Retinal pigment epithelial cell (primary cell): Measurements from ENCODE around the gene CRYGS.

Experiments
- DNase-seq: peaks from one replicate; pipeline ENCODE4 v3.0.0-alpha.2; 2010; ENCODE audit warnings: low read depth
- H3K4me3 ChIP-seq: 2 replicates; pipeline ENCODE4 v1.5.1; 2011; ENCODE audit warnings: mild to moderate bottlenecking, low read length, control low read depth, moderate library complexity
- TF ChIP-seq, protein P1 (sequence below): conservative IDR thresholded peaks from 2 replicates; pipeline ENCODE4 v1.5.1; 2011; ENCODE audit warnings: low read depth, low read length, control low read depth, inconsistent platforms

CRYGS gene

DNA sequence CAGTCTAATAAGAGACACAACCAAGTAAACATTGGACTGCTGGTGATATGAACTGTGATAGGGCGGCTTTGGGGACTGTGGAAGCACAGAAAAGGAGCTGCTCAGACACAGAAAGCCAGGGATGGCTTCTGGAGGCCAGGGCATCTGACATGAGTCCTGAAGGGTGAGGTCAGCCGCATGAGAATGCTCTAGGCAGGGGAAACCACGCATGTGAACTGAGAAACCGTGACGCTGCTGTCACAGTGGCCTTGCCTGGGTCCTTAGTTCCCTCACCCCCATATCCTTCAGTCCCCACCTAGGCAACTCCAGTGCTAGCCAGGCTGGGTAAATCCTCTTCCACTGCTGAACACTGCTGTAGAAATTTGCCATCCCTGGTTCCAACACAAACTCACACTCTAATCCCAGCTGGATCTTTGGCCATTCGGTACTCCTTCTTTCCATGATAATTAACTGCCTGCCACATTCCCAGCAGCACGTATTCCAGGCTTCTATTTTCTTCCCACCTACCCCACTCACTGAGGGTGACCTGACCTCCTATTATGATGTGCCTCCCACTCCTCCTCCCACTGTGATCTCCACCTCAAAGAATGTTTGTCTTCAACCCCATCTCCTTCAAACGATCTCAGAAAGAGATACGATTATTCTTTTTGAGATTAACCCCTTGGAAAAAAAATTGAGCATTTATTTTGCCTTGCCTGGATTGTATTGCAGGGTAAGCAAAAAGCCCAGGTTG lies 31.4 kb downstream of the CRYGS start:
- no peak overlapping the region for H3K4me3 ChIP-seq
- TF ChIP-seq, protein P1, sequence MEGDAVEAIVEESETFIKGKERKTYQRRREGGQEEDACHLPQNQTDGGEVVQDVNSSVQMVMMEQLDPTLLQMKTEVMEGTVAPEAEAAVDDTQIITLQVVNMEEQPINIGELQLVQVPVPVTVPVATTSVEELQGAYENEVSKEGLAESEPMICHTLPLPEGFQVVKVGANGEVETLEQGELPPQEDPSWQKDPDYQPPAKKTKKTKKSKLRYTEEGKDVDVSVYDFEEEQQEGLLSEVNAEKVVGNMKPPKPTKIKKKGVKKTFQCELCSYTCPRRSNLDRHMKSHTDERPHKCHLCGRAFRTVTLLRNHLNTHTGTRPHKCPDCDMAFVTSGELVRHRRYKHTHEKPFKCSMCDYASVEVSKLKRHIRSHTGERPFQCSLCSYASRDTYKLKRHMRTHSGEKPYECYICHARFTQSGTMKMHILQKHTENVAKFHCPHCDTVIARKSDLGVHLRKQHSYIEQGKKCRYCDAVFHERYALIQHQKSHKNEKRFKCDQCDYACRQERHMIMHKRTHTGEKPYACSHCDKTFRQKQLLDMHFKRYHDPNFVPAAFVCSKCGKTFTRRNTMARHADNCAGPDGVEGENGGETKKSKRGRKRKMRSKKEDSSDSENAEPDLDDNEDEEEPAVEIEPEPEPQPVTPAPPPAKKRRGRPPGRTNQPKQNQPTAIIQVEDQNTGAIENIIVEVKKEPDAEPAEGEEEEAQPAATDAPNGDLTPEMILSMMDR = no peak
- no peak for DNase-seq

- TF ChIP-seq, protein P1 = no peak
- H3K4me3 ChIP-seq = no peak overlapping the region
- DNase-seq = no peak
Measured at GRCh38 chr3:186511702-186512101, 32.5 kb downstream of the CRYGS start.

DNA sequence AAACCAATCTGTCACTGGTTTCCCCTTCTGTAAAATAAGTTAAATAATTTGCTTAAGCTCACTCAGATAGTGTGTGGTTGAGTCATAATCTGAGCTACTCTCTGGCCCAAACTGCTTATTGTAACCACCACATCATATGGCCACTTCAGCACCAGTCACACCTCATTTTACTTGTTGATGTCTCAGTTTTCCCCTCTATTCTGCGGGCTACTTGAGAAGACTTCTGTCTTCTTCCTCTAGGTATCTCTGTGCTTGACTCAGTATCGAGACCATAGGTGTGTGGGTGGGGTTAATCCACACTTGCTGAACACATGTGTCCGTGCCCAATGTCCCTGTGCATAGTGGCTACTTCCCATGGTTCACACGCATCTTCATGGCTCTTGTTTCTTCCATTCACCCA lies 32.9 kb downstream of the CRYGS start:
- no peak for DNase-seq
- TF ChIP-seq, protein P1 = no peak
- H3K4me3 ChIP-seq = no peak overlapping the region

DNA sequence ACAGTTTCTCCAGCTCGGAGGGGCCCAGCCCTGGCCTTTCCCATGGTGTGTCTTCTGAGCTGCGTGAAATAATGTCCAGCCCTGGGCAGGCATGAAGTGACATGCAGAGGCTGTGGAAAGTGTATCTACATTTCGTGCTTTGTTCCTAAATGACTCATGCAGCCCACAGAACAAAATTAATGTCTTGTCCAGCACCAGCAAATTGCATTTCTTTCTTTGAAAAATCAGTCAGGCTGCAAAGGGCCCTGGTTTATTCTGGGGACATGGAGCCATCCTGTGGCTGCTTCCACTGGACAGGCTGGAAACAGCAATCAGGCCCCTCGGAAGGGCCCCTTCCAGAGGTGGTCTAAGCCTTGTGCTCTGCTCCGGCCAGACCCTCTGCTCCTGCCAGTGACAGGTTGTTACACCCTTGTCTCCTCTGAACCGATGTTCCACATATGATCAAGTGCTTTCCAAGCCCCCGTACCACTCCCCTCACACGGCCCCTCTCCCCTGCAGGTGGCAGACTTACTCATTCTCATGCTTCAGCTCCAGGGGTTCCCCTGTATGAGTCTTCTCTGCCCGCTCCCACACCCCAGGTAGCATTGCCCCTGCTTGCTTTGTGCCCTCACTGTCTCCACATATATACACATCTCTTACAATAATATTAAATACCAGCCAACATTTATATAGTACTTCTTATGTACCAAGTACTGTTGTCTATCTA lies 33.7 kb downstream of the CRYGS start:
- TF ChIP-seq, protein P1 = no peak
- no peak for DNase-seq
- H3K4me3 ChIP-seq = no peak overlapping the region

DNA sequence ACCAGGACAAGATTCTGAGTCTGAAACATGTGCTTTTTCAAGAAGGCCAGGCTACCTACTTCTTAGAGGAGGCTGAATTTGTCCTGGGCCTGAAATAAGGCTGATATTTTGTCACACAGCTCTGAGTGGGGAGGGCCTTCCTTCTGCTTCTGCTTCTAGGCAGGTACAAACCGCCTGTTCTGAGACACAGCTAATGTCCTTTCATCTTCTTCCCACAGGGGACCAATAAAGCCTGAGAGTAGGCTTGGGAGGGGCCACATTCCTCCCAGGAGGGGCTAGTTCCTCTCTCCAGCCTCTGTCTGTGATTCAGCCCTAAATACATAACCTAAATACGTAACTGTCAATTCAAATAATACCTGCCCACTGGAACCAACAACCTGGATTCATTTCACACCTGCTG lies 34.8 kb downstream of the CRYGS start:
- no peak overlapping the region for H3K4me3 ChIP-seq
- no peak for DNase-seq
- TF ChIP-seq, protein P1 = no peak

DNA sequence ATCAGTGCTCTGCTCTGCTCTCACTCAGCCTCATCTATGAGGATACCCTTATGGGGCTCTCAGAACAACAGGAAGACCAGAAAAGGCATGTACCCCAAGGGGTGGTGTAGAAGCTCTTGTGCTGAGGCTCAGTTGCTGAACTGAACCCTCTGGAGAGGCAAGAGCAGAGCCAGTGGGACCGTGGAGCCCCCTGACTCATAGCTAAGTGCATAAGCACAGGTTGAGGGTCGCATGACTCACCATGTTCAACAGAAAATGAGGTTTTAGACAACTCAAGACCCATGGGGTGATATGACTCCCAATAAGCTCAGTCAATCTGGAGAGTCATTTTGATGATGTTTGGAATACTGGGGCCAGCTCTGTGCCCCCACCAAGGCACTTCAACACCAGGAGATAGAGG lies 37.3 kb downstream of the CRYGS start:
- no peak for DNase-seq
- TF ChIP-seq, protein P1 = no peak
- no peak overlapping the region for H3K4me3 ChIP-seq

DNA sequence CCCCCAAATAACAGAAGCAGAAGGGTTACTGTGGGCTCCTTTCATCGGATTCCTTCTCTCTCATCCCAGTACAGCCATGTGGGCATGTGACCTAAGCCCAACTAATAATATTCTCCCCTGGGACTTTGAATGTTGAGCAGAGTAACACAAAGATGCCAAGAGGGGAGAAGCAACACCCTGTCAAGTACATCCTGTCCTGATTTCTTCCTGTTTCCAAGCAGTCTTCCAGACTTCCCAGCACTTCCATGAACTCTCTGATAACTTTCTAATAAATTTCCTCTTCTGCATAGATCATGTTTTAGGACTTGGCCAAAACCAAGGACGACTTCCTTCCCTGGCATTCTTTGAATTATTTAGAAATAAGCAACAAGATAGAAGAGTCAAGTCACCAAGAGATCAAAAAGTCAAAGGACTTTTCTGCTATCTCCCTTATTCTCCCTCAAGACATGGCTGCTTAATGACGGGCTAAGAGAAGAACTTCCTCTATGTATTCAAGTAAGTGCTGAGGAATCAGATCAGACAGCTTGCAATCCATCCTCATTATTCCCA lies 37.9 kb downstream of the CRYGS start:
- TF ChIP-seq, protein P1 = no peak
- no peak overlapping the region for H3K4me3 ChIP-seq
- DNase-seq = no peak
